ENCODE results near the gene TNNI3. TPM values are rescaled to one million over a fixed set of nuclear protein-coding genes. Genes with fewer than 3 reads are reported as not detected.
A peak's percentile ranks its signal among the peaks of the same experiment; 100 is the strongest.

TNNI3 gene
- total and polyA plus RNA-seq, 2 of the 4 experiments (the other 2 are of a cell fraction) = not detected

DNA sequence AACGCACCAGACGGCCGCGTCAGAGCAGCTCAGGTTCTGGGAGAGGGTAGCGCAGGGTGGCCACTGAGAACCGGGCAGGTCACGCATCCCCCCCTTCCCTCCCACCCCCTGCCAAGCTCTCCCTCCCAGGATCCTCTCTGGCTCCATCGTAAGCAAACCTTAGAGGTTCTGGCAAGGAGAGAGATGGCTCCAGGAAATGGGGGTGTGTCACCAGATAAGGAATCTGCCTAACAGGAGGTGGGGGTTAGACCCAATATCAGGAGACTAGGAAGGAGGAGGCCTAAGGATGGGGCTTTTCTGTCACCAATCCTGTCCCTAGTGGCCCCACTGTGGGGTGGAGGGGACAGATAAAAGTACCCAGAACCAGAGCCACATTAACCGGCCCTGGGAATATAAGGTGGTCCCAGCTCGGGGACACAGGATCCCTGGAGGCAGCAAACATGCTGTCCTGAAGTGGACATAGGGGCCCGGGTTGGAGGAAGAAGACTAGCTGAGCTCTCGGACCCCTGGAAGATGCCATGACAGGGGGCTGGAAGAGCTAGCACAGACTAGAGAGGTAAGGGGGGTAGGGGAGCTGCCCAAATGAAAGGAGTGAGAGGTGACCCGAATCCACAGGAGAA lies 42.0 kb downstream of the TNNI3 start:
- H2AFZ ChIP-seq (replicated peaks; ENCODE audit: low read length, poor library complexity) = peak overlapping the region; percentile 87
- TF ChIP-seq NFE2L2 (IDR thresholded peaks at IDR 0.05; ENCODE audit: low read depth, low read length) = no peak
- TF ChIP-seq MXI1 (IDR thresholded peaks at IDR 0.05; ENCODE audit: borderline replicate concordance, low read depth, low read length) = no peak
- no peak for TF ChIP-seq BHLHE40 (IDR thresholded peaks at IDR 0.05; ENCODE audit: low read depth, low read length)
- TF ChIP-seq SMC3 (IDR thresholded peaks at IDR 0.05; ENCODE audit: low read depth, low read length) = no peak
- no peak for TF ChIP-seq CEBPB (IDR thresholded peaks at IDR 0.05; ENCODE audit: low read depth, low read length)
- no peak for TF ChIP-seq POLR2A (IDR thresholded peaks at IDR 0.05; ENCODE audit: low read depth, low read length)
- TF ChIP-seq, protein P1, sequence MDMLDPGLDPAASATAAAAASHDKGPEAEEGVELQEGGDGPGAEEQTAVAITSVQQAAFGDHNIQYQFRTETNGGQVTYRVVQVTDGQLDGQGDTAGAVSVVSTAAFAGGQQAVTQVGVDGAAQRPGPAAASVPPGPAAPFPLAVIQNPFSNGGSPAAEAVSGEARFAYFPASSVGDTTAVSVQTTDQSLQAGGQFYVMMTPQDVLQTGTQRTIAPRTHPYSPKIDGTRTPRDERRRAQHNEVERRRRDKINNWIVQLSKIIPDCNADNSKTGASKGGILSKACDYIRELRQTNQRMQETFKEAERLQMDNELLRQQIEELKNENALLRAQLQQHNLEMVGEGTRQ (IDR thresholded peaks at IDR 0.05; ENCODE audit: low read depth, low read length) = no peak
- TF ChIP-seq RFX5 (IDR thresholded peaks at IDR 0.05; ENCODE audit: low read depth, low read length) = no peak
- TF ChIP-seq, protein P2, sequence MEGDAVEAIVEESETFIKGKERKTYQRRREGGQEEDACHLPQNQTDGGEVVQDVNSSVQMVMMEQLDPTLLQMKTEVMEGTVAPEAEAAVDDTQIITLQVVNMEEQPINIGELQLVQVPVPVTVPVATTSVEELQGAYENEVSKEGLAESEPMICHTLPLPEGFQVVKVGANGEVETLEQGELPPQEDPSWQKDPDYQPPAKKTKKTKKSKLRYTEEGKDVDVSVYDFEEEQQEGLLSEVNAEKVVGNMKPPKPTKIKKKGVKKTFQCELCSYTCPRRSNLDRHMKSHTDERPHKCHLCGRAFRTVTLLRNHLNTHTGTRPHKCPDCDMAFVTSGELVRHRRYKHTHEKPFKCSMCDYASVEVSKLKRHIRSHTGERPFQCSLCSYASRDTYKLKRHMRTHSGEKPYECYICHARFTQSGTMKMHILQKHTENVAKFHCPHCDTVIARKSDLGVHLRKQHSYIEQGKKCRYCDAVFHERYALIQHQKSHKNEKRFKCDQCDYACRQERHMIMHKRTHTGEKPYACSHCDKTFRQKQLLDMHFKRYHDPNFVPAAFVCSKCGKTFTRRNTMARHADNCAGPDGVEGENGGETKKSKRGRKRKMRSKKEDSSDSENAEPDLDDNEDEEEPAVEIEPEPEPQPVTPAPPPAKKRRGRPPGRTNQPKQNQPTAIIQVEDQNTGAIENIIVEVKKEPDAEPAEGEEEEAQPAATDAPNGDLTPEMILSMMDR (conservative IDR thresholded peaks at IDR 0.05; ENCODE audit: low read depth, low read length) = no peak
- no peak for TF ChIP-seq MAZ (IDR thresholded peaks at IDR 0.05; ENCODE audit: borderline replicate concordance, low read depth, low read length)
- no peak for TF ChIP-seq MAFK (IDR thresholded peaks at IDR 0.05; ENCODE audit: low read depth, low read length)
- TF ChIP-seq, protein P3, sequence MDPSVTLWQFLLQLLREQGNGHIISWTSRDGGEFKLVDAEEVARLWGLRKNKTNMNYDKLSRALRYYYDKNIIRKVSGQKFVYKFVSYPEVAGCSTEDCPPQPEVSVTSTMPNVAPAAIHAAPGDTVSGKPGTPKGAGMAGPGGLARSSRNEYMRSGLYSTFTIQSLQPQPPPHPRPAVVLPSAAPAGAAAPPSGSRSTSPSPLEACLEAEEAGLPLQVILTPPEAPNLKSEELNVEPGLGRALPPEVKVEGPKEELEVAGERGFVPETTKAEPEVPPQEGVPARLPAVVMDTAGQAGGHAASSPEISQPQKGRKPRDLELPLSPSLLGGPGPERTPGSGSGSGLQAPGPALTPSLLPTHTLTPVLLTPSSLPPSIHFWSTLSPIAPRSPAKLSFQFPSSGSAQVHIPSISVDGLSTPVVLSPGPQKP (IDR thresholded peaks at IDR 0.05; ENCODE audit: borderline replicate concordance, low read depth, low read length) = no peak
- TF ChIP-seq RAD21 (IDR thresholded peaks at IDR 0.05; ENCODE audit: low read length) = no peak
- no peak for TF ChIP-seq FOS (IDR thresholded peaks at IDR 0.05; ENCODE audit: low read depth, low read length)
- no peak for TF ChIP-seq CHD1 (IDR thresholded peaks at IDR 0.05; ENCODE audit: low read depth, low read length)

More for the DNA sequence above, 42.0 kb downstream of the TNNI3 start:
- Histone ChIP-seq H3K23ac (ENCODE audit: low read depth, low read length) (peak overlapping the region; percentile 58; the same call in 1 of the 2 replicates), H3K27me3 (ENCODE audit: control insufficient read depth, insufficient read depth, low read length) (no peaks in the 10 kb centered on the region), H2BK120ac (ENCODE audit: low read depth, low read length) (no peak overlapping the region), H3K4ac (ENCODE audit: low read depth, low read length) (peak overlapping the region; percentile 73; the same call in 1 of the 2 replicates), H3K36me3 (ENCODE audit: control insufficient read depth, insufficient read depth, low read length) (peaks cover 7% of the 10 kb centered on the region; the same call in 1 of the 2 replicates), H3K4me1 (ENCODE audit: control insufficient read depth, insufficient read depth, low read length) (peaks cover 13% of the 10 kb centered on the region), H3K18ac (ENCODE audit: low read depth, low read length) (no peak overlapping the region), H2BK5ac (ENCODE audit: low read depth, low read length, poor library complexity, severe bottlenecking) (no peak overlapping the region), H3K56ac (ENCODE audit: extremely low read depth, insufficient read depth, low read length) (no peak overlapping the region), H2BK20ac (ENCODE audit: low read depth, low read length) (no peak overlapping the region), H4K8ac (ENCODE audit: low read depth in 2 of 2, low read length in 2 of 2) (peak overlapping the region in 1 of 2 experiments; percentile 32; a peak in 1 of 4 replicates), H3K9me1 (ENCODE audit: insufficient read depth, low read length) (peaks cover 4% of the 10 kb centered on the region; the same call in 1 of the 2 replicates), H2AK9ac (replicated peaks; ENCODE audit: low read depth, low read length, poor library complexity) (peak overlapping the region; percentile 98), H3K9ac (ENCODE audit: low read depth, low read length) (peak overlapping the region; percentile 79), H4K91ac (ENCODE audit: insufficient read depth, low read depth, low read length) (no peak overlapping the region), H3K79me1 (ENCODE audit: low read depth in 1 of 2, low read length in 2 of 2) (peaks cover 15 to 46% of the 10 kb centered on the region in 2 experiments; a peak in 3 of 4 replicates), H3K4me3 (ENCODE audit: insufficient read depth, low read depth, low read length) (peak overlapping the region; percentile 55), H3K27ac (ENCODE audit: insufficient read depth, low read length) (peak overlapping the region; percentile 61), H2BK15ac (ENCODE audit: low read depth, low read length) (no peak overlapping the region), H4K20me1 (ENCODE audit: insufficient read depth, low read length) (peaks cover 59% of the 10 kb centered on the region), H3K9me3 (ENCODE audit: control insufficient read depth, insufficient read depth, low read length) (no peaks in the 10 kb centered on the region), H2AK5ac (ENCODE audit: low read depth, low read length) (peak overlapping the region; percentile 80; the same call in 1 of the 2 replicates), H4K5ac (ENCODE audit: low read depth, low read length) (no peak overlapping the region), H3K4me2 (ENCODE audit: low read depth, low read length) (peak overlapping the region; percentile 89), H3K14ac (replicated peaks; ENCODE audit: low read depth, low read length) (peak overlapping the region; percentile 71; the same call in 1 of the 2 replicates)
- ATAC-seq (ENCODE audit: low read depth) = no peak
- in situ Hi-C loops (cut with MboI; ENCODE audit: low sequenced_read_pairs) (loop anchor here (25.0 kb wide), 1 partner anchor 522 kb away; the partner anchor contains the start of genes CCDC106, ZNF580 and ZNF581), dilution Hi-C loops (cut with HindIII; ENCODE audit: low sequenced_read_pairs, unreplicated experiment) (no loop called here), intact Hi-C loops (cut with micrococcal nuclease) (no loop called here)
- CTCF ChIA-PET = no interaction called here
- BruUV-seq (replicated peaks) = no TSS peak
- peak; percentile 62 for DNase-seq
- POLR2A ChIA-PET (ENCODE audit: unreplicated experiment) = no interaction called here
- 58% methylated on average over 3 of the region's 13 CpGs; no CpG with 5 or more reads in 1 of the 2 experiments for WGBS, 2 experiments (ENCODE audit: extremely low coverage in 2 of 2, insufficient read length in 1 of 2)
